GM19463 (cell line): ENCODE results near the gene LRRTM4.

Experiments
- ATAC-seq: cut with Tn5 transposase; IDR thresholded peaks from one replicate; pipeline ENCODE4 v1.9.1; 2021; ENCODE audit warnings: mild to moderate bottlenecking, moderate library complexity; ENCODE audit not compliant: unreplicated experiment

The LRRTM4 gene

DNA sequence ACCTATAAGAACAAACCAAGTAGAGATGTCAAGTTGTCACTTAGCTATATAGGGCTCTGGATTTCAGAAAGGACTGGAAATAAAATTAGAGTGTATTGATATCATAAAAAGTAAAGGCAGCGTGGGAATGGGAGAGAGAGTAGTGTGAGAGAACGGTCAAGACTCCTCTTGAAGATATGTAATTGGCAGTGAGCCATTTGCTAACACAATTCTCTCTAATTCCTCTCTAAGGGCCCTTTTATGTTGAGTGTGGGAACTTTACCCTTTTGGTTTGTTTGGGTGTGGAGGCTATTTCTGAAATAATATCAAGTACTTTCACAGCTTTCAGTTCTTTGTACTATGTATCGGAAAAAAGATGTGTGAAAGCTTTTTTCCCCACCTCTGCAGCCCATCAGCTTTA, 196.8 kb downstream of the LRRTM4 start:
- ATAC-seq = no peak

DNA sequence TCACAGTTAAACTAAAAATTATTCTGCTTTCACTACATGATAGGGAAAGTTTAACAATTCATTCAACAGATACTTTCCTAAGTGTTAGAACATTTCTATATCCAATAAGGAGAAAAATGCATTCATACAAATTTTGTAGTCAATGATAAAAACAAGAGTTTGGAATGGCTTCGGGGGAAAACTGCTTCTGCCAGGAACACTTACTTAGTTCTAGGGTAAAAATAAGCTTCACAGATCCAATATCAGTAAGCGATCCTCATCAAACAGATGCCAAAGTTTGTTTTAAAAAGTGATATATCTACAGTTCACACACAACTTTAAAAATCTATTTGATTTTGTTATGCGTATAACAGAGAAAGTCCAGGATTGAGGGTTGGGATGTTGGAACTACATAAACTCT, 199.7 kb downstream of the LRRTM4 start:
- no peak for ATAC-seq

DNA sequence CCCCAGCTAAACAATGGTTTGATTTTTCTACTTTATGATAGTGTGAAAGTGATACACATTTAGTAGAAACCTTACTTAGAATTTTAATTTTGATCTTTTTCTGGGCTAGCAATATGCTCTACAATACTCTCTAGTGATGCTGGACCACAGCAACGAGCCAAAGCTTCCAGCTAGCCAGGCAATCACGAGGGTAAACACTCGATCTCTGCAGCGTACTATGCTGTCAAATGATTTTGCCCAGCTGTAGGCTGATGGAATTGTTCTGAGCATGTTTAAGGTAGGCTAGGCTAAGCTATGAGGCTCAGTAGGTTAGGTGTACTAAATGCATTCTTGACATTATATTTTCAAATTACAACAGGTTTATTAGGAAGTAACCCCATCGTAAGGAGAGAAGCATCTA, 207.5 kb downstream of the LRRTM4 start:
- no peak for ATAC-seq

DNA sequence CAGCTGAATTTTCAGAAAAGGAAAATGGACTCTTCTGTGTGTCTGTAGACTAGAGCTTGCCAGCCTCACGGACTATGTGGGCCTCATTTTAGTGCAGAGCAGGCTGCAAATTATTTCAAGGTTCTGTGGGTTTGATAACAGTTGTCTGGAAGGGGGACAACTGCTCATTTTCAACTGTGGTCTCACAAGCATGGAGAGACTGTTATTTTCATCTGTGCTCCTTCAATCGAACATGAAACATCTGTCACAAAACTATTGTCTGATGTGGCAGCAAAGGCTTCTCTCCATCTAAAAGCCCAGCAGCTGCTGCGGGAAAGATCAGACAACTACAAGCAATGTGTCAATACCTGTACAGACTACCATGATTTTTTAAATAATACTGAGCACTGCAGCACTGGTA, 211.8 kb downstream of the LRRTM4 start:
- ATAC-seq = no peak

DNA sequence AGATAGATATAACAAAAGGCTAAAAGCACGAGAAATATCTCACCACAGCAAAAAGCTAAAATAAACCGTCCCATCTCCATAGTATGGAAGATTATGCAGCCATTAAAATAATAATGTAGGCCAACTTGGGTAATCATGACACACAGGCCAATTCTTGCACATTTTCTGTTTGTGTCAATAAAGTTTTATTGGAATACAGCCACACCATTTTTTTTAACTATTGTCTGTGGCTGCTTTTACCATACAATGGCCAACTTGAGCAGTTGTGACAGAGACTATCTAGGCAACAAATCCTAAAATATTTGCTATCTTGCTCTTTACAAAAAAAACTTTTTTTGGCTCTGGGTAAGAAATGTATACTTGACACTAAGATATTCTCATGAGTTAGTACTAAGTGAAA, 212.5 kb downstream of the LRRTM4 start:
- ATAC-seq = no peak

DNA sequence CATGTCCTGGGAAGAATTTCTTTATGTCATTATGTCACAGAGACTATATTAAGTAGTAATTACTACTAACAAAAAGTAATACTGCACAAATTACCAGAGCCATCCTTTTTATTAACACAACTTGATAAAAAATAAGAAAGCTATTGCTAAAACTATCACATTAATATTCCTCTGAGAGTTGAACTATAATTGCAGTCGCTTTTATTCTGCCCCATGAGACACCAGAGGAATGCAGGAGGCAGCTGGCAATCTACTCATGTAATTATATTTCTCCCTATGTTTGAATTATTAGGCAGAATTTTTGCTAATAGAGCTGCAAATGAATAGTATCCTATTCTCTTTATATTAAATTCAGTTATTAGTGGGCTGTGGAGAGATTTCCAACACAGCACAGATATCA, 220.7 kb downstream of the LRRTM4 start:
- ATAC-seq = no peak

DNA sequence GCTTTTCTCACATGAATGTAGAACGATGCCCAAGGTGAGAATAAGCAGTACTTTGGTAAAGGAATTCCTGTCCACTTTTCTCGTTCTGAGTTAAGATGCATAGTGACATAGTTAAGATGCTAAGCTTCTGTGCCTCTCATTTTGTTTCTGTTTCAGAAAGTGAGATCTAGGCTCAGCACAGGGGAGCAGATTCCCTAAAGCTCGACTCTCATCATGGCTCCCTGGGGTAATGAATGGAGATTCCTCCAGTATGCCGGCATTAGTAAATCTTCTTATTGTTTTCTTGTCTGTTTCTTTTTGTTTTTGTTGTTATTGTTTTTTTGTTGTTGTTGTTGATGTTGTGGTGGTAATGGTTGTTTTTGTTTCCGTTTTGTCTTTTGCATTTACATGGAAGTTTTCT, 225.4 kb downstream of the LRRTM4 start:
- ATAC-seq = no peak

DNA sequence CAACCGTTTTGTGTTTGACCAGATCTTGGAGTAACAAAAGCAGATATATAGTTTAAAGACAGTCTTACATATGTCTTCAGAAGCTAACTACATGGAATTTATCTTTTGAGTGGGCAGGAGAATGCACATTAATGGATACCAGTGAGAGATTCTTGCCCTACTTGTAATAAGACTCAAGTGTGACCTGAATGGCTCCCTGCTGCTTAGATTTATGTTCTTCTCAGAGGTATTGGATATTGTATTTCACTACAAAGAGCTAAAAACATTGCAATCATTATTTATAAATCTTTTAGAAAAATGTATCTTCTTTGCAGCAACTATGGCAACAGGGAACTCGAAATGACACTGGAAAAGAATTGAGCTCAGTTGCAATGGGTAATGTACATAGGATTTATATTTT, 227.7 kb downstream of the LRRTM4 start:
- ATAC-seq = no peak

DNA sequence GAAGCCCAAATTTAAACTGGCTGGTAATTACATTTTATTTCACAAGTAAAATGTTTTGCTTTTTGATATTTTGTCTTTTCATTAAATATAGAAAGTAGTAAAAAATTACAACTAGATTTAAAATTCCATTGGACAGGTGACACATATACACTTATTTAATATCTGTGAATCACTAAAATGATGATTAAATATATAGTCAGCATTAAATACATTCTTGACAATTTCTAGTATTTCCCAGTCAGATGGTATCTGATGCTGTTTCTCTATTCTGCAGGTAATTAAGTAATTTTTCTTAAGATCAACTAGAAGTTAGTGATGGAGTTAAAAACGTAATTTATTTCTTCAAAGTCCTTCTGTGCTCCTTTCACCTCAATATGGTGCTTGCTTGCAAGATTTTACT, 237.8 kb downstream of the LRRTM4 start:
- ATAC-seq = no peak

DNA sequence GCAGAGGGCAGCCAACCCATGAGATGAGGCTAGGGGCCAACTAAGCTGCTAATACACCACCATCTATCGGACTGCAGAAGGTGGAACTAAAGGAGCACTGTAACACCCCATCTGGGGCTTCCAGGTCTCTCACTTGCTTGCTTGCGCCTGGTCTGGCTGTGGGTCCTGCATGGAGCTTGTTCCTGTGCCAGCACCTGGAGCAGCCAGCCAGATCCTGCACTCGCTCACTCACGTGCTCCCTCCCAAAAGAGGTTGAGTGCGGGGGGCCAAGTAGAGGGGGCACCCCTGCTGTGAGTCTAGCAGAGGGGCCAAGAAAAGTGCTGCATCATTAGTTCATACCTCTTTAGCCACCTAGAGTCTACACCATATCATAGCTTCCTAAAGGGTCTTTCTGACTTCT, 250.9 kb downstream of the LRRTM4 start:
- ATAC-seq = no peak

DNA sequence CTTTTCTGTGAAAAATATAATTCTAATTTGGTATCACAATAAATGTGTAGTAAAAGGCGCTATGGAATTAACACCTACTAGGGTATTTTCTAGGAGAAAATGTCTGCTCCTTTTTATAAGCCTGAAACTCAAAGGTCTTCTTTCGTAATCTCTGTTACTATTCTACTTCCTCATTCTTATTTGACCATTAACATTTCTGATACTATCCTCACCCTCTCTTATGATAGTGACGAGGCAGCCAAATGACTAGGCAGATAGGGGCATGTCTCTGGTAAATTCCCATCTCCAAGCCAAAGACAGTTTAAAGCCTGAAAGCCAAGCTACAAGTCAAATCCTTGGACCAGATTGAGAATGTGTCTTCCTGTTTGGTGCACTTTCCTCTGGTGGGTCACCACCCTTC, 251.7 kb downstream of the LRRTM4 start:
- ATAC-seq = no peak

DNA sequence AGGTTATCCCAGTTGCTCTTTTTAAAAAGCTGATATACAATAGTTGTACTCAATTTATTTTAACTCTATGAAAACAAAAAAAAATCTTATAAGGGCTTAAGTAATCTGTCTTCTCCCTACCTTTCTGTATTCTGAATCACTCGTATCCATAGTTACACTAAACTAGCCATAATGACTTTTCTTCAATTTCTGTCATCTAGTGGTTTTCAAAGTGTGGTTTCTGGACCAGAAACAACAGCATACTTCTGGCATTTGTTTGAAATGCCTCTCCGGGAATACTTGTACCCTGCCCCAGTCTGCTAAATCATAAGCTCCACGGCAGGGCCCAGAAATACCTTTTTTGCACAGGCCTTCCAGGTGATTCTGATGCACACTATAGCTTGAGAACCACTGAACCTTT, 253.6 kb downstream of the LRRTM4 start:
- ATAC-seq = no peak

DNA sequence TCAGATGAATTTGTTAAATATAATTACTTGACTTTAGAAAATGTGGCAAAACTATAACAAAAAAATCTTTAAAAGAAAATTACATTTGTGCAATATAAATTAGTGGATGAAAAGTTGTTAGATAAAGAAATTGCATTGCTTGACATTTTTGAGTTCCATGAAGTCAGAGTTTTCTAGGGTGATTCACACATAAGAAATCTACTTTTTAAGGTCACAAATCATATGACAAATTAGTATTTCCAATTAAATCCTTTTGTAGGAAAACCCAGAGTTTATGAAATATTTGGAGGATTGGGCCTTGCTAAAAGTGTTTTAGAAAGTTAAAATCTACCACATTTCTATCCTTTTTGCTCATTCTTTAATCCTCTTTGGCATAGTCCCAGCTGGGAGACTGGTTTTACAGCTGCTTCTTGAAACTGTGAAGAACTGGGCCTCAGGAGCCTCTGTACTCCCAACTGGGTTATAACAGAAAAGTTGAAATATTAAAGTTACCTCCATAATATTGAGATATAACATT, 289.2 kb downstream of the LRRTM4 start:
- no peak for ATAC-seq

DNA sequence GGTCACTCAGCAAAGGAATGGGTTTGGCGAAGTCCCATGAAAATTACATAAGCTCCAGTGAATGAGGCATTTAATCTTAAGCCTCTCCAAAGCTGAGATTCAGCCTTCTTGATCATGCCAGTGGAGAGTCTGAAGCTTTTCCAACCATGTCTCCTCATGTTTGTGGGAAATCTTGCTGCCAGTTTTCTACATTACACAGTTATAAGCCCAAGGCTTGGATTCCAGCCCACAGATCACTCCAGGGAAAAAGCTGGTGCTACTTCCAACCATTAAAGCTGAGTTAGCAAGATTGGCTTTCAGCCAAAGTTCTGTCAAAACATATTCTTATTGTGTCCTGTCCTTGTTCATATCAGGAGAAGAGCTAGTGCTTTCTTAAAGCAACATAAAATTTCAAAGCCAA, 293.8 kb downstream of the LRRTM4 start:
- no peak for ATAC-seq

DNA sequence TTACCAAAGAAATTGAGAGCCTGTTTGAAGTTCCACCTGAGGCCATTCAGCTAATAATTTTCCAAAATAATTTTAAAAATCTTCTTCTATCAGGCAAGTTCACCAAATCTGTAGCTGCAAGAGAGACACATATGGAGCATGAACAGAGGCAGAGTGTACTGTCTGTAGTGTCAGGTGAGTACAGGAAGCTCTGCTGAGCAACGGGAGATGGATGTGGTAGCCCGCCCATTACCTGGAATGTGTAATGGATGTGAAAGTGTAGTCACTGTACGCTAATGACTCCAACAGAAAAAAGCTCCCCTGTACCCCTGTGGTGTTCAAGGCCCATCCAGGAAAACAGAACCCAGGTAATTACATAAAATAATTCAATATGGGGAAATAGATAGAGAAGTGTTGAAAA, 311.5 kb downstream of the LRRTM4 start:
- no peak for ATAC-seq

DNA sequence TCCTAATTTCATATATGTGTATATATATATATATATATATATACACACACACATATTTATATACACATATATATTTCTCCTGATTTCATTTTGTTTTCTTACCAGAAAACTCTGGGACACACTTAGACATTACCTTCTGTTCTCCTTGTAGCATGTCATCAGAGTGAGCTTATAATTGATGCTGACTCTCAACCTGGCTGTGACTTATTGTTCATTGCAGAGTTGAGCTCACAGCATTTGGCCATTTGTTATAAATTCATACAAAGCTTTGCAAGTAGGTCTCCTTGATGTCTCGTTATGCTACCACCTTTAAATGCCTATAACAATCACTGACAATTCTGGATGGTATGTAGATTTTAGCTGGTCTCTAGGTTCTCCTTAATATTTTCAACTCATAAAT, 314.8 kb downstream of the LRRTM4 start:
- no peak for ATAC-seq

DNA sequence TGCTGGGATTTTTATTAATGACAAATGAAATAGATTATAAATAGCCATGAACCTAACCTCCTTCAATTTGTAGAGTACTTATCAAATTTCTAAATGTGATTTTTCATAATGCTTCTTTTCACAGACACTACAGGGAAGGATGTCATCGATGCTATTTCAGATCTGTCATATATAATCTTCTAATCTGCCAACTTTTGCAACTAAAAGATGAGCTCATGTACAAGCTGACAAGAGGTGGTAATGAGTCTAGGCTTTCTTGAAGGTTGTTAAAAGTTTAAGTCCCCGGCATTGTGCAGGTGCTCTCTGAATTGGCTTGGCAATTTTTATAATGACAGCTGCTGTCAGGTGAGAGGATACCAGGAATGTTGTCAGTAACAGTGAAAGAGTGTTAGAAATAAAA, 320.4 kb downstream of the LRRTM4 start:
- ATAC-seq = no peak

DNA sequence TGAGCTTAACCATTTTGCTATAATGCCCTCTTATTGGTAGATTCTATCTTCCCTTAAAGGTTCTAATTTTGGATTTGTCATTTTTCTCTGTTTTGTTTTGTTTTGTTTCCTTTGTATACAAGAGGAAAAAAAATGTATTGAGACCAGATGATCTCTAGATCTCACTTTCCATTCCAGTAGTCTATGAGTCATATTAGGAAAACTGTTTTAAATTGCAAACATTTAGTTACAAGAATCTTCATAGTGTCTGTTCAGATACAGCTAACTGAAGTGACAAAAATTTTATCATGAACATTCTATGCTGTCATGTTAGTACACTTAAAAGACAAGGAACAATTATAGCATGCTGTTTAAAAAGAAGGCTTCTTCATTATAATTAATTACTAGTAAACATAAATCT, 322.8 kb downstream of the LRRTM4 start:
- ATAC-seq = no peak

DNA sequence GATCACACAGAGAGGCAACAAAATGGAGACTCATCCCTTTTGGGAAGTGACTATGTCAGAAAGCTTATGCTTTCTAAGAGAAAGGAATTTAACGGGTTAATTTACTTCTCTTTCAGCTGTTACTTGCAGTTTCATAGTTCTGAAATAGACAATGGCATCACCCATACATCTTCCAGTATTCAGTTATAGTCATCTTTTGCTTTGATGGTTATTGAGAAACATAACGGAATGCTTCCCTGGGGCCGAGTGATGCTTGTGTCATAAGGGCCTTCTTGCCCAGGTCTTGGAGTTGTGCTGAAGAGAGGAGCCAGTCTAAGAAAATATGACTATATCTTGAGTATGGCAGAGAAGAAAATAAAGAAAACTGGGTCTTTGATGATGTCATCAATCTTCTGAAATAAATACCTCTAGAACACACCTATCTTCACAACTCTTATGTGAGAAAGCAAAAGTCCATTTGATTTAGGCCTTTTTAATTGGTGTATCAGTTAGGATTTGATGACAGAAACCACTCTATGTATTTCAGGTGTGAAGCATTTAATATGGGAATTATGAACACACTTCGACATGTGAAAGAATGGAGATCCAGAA, 328.2 kb downstream of the LRRTM4 start:
- no peak for ATAC-seq

DNA sequence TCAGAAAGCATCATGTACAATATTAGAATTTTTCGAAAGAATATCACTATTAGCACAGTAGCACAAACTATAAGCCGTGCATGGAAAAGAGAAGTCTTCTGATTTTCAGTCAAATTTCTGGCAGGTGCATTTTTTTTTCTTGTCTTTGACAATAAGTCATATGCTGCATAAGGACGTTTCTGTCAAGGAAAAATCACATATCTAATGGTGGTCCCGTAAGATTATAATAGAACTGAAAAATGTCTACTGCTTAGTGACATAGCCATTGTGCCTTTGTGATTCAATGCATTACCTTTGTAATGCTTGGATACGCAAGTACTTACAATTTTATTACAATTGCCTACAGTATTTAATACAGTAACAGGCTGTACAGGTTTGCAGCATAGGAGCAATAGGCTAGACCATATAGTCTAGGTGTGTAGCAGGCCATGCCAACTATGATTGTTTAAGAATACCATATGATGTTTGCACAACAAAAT, 329.3 kb downstream of the LRRTM4 start:
- ATAC-seq = no peak

DNA sequence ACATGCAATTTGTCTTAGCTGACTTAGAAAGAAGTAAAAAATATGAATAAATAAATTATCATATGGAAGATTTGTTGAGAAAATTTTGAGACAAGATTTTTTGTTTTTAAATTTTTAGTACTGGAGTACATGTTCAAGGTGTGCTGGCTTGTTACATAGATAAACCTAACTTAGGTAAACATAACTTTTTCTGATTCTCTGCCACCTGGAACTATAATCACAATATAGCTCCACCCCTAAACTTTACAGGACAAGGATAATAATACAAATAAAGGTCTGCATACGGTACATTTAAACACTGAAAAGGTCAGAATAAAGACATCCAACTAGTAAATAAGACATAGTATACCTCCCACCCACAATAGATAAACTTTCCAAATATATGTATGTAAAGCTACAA, 330.5 kb downstream of the LRRTM4 start:
- ATAC-seq = no peak

DNA sequence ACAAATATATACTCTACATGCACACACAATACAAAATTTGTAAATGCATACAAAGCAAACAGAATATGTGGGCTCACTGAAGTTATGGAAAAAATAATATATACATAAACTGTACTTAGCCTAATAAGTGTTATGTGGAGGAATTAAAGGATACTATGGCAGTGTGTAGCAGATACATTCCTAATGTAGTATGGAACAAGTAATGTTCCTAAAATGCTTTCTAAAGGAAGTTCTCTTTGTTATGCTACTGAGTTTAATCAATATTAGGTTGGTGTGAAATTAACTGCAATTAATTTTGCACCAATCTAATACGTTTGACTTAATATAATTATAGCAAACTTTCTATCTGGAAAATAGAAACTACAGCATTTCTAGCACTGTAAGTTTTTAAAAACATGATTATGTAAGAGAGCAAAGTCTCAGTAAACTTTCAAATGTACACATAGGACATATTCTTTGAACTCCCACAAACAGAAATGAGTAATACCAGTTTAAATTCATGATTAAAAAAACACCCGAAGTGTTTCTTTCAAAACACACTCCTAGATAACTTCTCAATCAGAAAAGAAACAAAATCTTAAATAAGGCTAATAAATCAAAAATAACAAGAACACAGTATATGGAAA, 331.3 kb downstream of the LRRTM4 start:
- no peak for ATAC-seq

DNA sequence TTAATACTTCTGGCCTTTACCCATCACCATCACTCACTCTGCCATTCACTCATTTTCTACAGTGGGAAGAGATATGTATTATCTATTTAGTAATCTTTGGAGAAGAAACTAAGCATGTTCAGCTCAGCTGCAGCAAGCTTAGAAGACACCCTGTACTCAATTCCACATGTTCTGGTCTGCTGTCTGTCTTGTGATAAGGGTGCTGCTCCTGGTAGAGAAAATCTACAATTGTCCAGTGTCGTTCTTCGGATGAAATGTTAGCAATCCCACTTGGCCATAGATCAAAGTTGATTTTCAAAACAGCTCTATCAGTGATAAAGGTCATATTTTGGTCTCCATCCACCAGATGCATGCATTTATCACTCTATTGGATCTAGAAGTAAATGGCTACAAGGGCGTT, 337.1 kb downstream of the LRRTM4 start:
- no peak for ATAC-seq
